CD4-positive, alpha-beta memory T cell (primary cell): ENCODE data around the gene CNTN2. TPM values are rescaled to one million over a fixed set of nuclear protein-coding genes. Genes with fewer than 3 reads are reported as not detected.

ENCODE experiments used
- CTCF ChIA-PET: fragments of 350-600 bp; sonication (Branson Sonifier 250); formaldehyde crosslinking; loops from one replicate; lab custom pipeline; 2021; ENCODE audit warnings: inconsistent platforms; ENCODE audit not compliant: partially characterized antibody; lab: Charles Lee
- POLR2A ChIA-PET: fragments of 350-600 bp; sonication (Branson Sonifier 250); formaldehyde crosslinking; loops from one replicate; lab custom pipeline; 2021; ENCODE audit not compliant: partially characterized antibody; lab: Charles Lee
- DNase-seq, 5 donors: peaks; one replicate each; pipeline versions ENCODE4 v3.0.0 to v3.0.0-alpha.2; 2020 to 2022; ENCODE audit warnings: mixed read lengths in 1 of 5
- H3K27ac ChIP-seq: one replicate; pipeline ENCODE4 v1.7.0; 2013; ENCODE audit warnings: low read depth, low read length
- H3K27me3 ChIP-seq: 2 replicates; pipeline ENCODE4 v1.7.0; 2013; ENCODE audit warnings: mild to moderate bottlenecking, low read length, moderate library complexity; ENCODE audit not compliant: insufficient read depth
- H3K36me3 ChIP-seq: 2 replicates; pipeline ENCODE4 v1.7.0; 2013; ENCODE audit warnings: mild to moderate bottlenecking, low read length, moderate library complexity; ENCODE audit not compliant: insufficient read depth
- H3K4me1 ChIP-seq: 2 replicates; pipeline ENCODE4 v1.7.0; 2013; ENCODE audit warnings: mild to moderate bottlenecking, low read length, moderate library complexity; ENCODE audit not compliant: insufficient read depth
- H3K4me3 ChIP-seq, 2 donors: one replicate each; pipeline ENCODE4 v1.7.0; 2013; ENCODE audit warnings: low read length in 2 of 2, mild to moderate bottlenecking in 1 of 2
- H3K9me3 ChIP-seq, 2 donors: one replicate each; pipeline ENCODE4 v1.7.0; 2013; ENCODE audit warnings: low read length in 2 of 2, control low read depth in 1 of 2; ENCODE audit not compliant: control insufficient read depth in 1 of 2
- H3K27ac Mint-ChIP-seq, 7 donors: one replicate each; pipeline ENCODE4 v1.8.0; 2020 to 2021; ENCODE audit warnings: mixed read lengths in 7 of 7, mild to moderate bottlenecking in 6 of 7, inconsistent platforms in 3 of 7, moderate library complexity in 3 of 7
- H3K27me3 Mint-ChIP-seq, 2 donors: one replicate each; pipeline ENCODE4 v1.8.0; 2020 to 2021; ENCODE audit warnings: mixed read lengths in 2 of 2
- H3K36me3 Mint-ChIP-seq, 2 donors: one replicate each; pipeline ENCODE4 v1.8.0; 2020 to 2021; ENCODE audit warnings: mixed read lengths in 2 of 2, inconsistent platforms in 1 of 2, mild to moderate bottlenecking in 1 of 2
- H3K4me1 Mint-ChIP-seq, 4 donors: one replicate each; pipeline ENCODE4 v1.8.0; 2020 to 2021; ENCODE audit warnings: mixed read lengths in 4 of 4, mild to moderate bottlenecking in 1 of 4
- H3K4me3 Mint-ChIP-seq, 8 donors: one replicate each; pipeline ENCODE4 v1.8.0; 2020 to 2021; ENCODE audit warnings: mixed read lengths in 8 of 8, mild to moderate bottlenecking in 7 of 8, moderate library complexity in 6 of 8, inconsistent platforms in 3 of 8
- H3K9me3 Mint-ChIP-seq, 8 donors: one replicate each; pipeline ENCODE4 v1.8.0; 2020 to 2021; ENCODE audit warnings: mixed read lengths in 8 of 8, mild to moderate bottlenecking in 5 of 8, inconsistent platforms in 3 of 8, moderate library complexity in 1 of 8
- intact Hi-C: fragments of 100-400 bp; cut with micrococcal nuclease; formaldehyde crosslinking; loops from one replicate; pipeline ENCODE4 v1.15.1; 2023
- polyA plus RNA-seq, 2 donors: library from polyadenylated mRNA; unstranded; fragments of 300-500 nt; fragmentation: Illumina TruSeq; gene quantifications; one replicate each; pipeline ENCODE4 v1.2.3, GENCODE V29; 2021
- total RNA-seq, 2 experiments: library from RNA; stranded (reverse); gene quantifications; one replicate each; pipeline ENCODE4 v1.2.3, GENCODE V29; 2021

Gene CNTN2
- total and polyA plus RNA-seq, 4 experiments from 2014 or later = not detected

GRCh38 chr1:205121660-205122488 lies 78.9 kb downstream of the CNTN2 start, which contains the start of gene RBBP5:
TSS of gene RBBP5 (minus strand) at chr1:205121978. CDS start at chr1:205121873, 105 bp downstream.
- Histone ChIP-seq H3K4me1 (peaks cover 41% of the 10 kb centered on the region), H3K4me3 (peak within 1 kb of the TSS; percentile 76 to 97), H3K9me3 (no peaks in the 10 kb centered on the region), H3K36me3 (peaks cover 3% of the 10 kb centered on the region), H3K27me3 (no peaks in the 10 kb centered on the region), H3K27ac (peak within 1 kb of the TSS; percentile 90)
- Mint-ChIP-seq H3K27ac (peak within 1 kb of the TSS; percentile 95 to 100 (median 100)), H3K27me3 (no peaks in the 10 kb centered on the region), H3K4me1 (peaks cover 31 to 59% (median 44%) of the 10 kb centered on the region in 4 donors), H3K9me3 (peaks cover 0 to 4% (median 0%) of the 10 kb centered on the region in 8 donors), H3K36me3 (peaks cover 8 to 30% of the 10 kb centered on the region in 2 donors), H3K4me3 (peak within 1 kb of the TSS; percentile 92 to 99 (median 98))
- CTCF ChIA-PET = interaction anchor here (1.5 to 5.7 kb wide), 5 partner anchors 12 to 507 kb away, joined by 5 to 53 read pairs (median 12); no protein-coding TSS in a partner anchor
- intact Hi-C loops = loop anchor here (1.0 to 10.0 kb wide), 10 partner anchors 19 to 1491 kb away; partner anchors contain the start of genes DSTYK, EIF2D, RAB29 and TMCC2
- POLR2A ChIA-PET = interaction anchor here (0.7 to 3.6 kb wide), 17 partner anchors 9 to 1931 kb away, joined by 3 to 25 read pairs (median 4); partner anchors contain the start of genes DSTYK, EIF2D, ELK4 and NUAK2
- peak; percentile 94 to 98 (median 95) for DNase-seq

- Mint-ChIP-seq H3K4me1 (peaks cover 31 to 57% (median 43%) of the 10 kb centered on the region in 4 donors), H3K27me3 (no peaks in the 10 kb centered on the region), H3K36me3 (peaks cover 8 to 30% of the 10 kb centered on the region in 2 donors), H3K4me3 (peak overlapping the region; percentile 92 to 99 (median 98)), H3K9me3 (peaks cover 0 to 4% (median 0%) of the 10 kb centered on the region in 8 donors), H3K27ac (peak overlapping the region; percentile 95 to 100 (median 100))
- CTCF ChIA-PET = interaction anchor here (1.0 to 5.7 kb wide), 6 partner anchors 20 to 506 kb away, joined by 3 to 53 read pairs (median 8); no protein-coding TSS in a partner anchor
- POLR2A ChIA-PET = interaction anchor here (0.7 to 3.6 kb wide), 8 partner anchors 9 to 652 kb away, joined by 3 to 25 read pairs (median 8); partner anchors contain the start of genes DSTYK, ELK4, MDM4 and TMCC2
- Histone ChIP-seq H3K27me3 (no peaks in the 10 kb centered on the region), H3K4me1 (peaks cover 41% of the 10 kb centered on the region), H3K9me3 (no peaks in the 10 kb centered on the region), H3K4me3 (peak overlapping the region; percentile 76 to 97), H3K27ac (peak overlapping the region; percentile 90), H3K36me3 (peaks cover 3% of the 10 kb centered on the region)
- DNase-seq = no peak
- intact Hi-C loops = loop anchor here (1.0 to 10.0 kb wide), 10 partner anchors 19 to 1490 kb away; partner anchors contain the start of genes DSTYK, EIF2D, RAB29 and TMCC2
Measured at GRCh38 chr1:205122489-205122882, 79.5 kb downstream of the CNTN2 start.

GRCh38 chr1:205124726-205125125 lies 81.7 kb downstream of the CNTN2 start:
- Mint-ChIP-seq H3K36me3 (peaks cover 4 to 17% of the 10 kb centered on the region in 2 donors), H3K27me3 (no peaks in the 10 kb centered on the region), H3K4me3 (no peak overlapping the region), H3K4me1 (peaks cover 21 to 39% (median 28%) of the 10 kb centered on the region in 4 donors), H3K27ac (no peak overlapping the region), H3K9me3 (peaks cover 0 to 3% (median 0%) of the 10 kb centered on the region in 8 donors)
- intact Hi-C loops = loop anchor here (5.0 to 10.0 kb wide), 3 partner anchors 103 to 1430 kb away; partner anchors contain the start of genes TMCC2, ZBED6 and ZC3H11A
- no peak overlapping the region for H3K27ac ChIP-seq
- H3K27me3 ChIP-seq = no peaks in the 10 kb centered on the region
- H3K36me3 ChIP-seq = no peaks in the 10 kb centered on the region
- DNase-seq = no peak
- no peak overlapping the region for H3K4me3 ChIP-seq
- no peaks in the 10 kb centered on the region for H3K9me3 ChIP-seq
- H3K4me1 ChIP-seq = peaks cover 23% of the 10 kb centered on the region
- ChIA-PET CTCF (interaction anchor here (5.3 kb wide), 1 partner anchor 132 kb away, joined by 36 read pairs; no protein-coding TSS in a partner anchor), POLR2A (no interaction called here)

- CTCF ChIA-PET = no interaction called here
- Histone ChIP-seq H3K4me3 (no peak overlapping the region), H3K27me3 (no peaks in the 10 kb centered on the region), H3K4me1 (peaks cover 5% of the 10 kb centered on the region), H3K27ac (no peak overlapping the region), H3K9me3 (no peaks in the 10 kb centered on the region), H3K36me3 (no peaks in the 10 kb centered on the region)
- H3K36me3 Mint-ChIP-seq = no peaks in the 10 kb centered on the region
- DNase-seq = no peak
- no peak overlapping the region for H3K27ac Mint-ChIP-seq
- peaks cover under 1 to 9% (median 4%) of the 10 kb centered on the region in 4 donors for H3K4me1 Mint-ChIP-seq
- intact Hi-C loops = loop anchor here (10.0 kb wide), 1 partner anchor 1427 kb away; no protein-coding TSS in a partner anchor
- no peaks in the 10 kb centered on the region for H3K9me3 Mint-ChIP-seq
- no peaks in the 10 kb centered on the region for H3K27me3 Mint-ChIP-seq
- no peak overlapping the region for H3K4me3 Mint-ChIP-seq
- POLR2A ChIA-PET = no interaction called here
Measured at GRCh38 chr1:205127646-205128045, 84.6 kb downstream of the CNTN2 start.

Other genes starting within 250 kb of the CNTN2 start
- not detected for gene NFASC, start 172.3 kb upstream of the CNTN2 start, total RNA-seq
- not detected for gene NFASC, start 172.3 kb upstream of the CNTN2 start, polyA plus RNA-seq
- 1 to 10 TPM; 8.8 to 8.9 TPM for gene TMEM81, start 41.2 kb downstream of the CNTN2 start, total RNA-seq
- 1 to 10 TPM; 1.0 to 1.5 TPM for gene TMEM81, start 41.2 kb downstream of the CNTN2 start, polyA plus RNA-seq
- gene RBBP5, start 78.8 kb downstream of the CNTN2 start, total RNA-seq = 10 to 100 TPM; 32.4 to 32.9 TPM
- gene RBBP5, start 78.8 kb downstream of the CNTN2 start, polyA plus RNA-seq = 10 to 100 TPM; 16.8 to 21.3 TPM
- 10 to 100 TPM; 16.4 to 16.6 TPM for gene DSTYK, start 168.5 kb downstream of the CNTN2 start, total RNA-seq
- gene DSTYK, start 168.5 kb downstream of the CNTN2 start, polyA plus RNA-seq = 1 to 10 TPM; 5.3 to 8.8 TPM
- gene TMCC2, start 184.7 kb downstream of the CNTN2 start, total RNA-seq = 1 to 10 TPM in 1 of 2 experiments, under 1 TPM in 1; 0.90 to 1.2 TPM
- under 1 TPM; 0.27 to 0.62 TPM for gene TMCC2, start 184.7 kb downstream of the CNTN2 start, polyA plus RNA-seq